HG03565 (cell line): ENCODE measurements around the gene KRT15.
"Not testable (repeated sequence)": the region's sequence is repeated elsewhere in the genome, so short reads cannot be mapped to it uniquely, and the experiment has no call there.

Experiments
- ATAC-seq: cut with Tn5 transposase; IDR thresholded peaks from one replicate; pipeline ENCODE4 v1.9.1; 2021; ENCODE audit warnings: mild to moderate bottlenecking, moderate library complexity; ENCODE audit not compliant: unreplicated experiment

KRT15 gene

GRCh38 chr17:41544935-41545334 lies 26.2 kb upstream of the KRT15 start:
- no peak for ATAC-seq

DNA sequence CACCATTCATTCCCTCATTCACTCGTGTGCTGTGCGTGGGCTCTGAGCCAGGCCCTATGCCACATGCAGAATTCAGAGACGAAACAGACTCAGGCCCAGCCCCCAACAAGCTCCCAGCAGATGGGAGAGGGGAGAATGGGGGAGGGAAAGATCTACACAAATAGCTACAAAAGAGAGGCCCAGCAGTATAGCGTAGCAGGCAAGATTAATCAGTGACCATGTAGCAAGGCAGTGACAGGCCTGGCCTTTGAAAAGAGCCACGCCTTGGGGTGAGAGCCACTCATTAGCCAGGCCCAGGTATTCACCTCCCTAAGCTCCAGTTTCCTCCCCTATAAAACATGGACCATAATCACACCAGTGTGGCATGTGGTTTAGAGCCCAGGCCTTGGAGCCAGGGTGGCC lies 25.8 kb upstream of the KRT15 start:
- ATAC-seq, result no peak

DNA sequence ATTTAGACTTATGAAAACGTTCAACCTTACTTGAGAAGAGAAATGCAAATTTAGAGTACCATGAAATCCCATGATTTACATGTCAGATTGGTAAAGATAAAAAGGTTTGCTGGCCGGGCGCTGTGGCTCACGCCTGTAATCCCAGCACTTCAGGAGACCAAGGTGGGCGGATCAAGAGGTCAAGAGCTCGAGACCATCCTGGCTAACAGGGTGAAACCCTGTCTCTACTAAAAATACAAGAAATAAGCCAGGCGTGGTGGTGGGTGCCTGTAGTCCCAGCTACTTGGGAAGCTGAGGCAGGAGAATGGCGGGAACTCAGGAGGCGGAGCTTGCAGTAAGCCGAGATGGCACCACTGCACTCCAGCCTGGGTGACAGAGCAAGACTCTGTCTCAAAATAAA lies 24.1 kb upstream of the KRT15 start:
- ATAC-seq, result not testable (repeated sequence)

DNA sequence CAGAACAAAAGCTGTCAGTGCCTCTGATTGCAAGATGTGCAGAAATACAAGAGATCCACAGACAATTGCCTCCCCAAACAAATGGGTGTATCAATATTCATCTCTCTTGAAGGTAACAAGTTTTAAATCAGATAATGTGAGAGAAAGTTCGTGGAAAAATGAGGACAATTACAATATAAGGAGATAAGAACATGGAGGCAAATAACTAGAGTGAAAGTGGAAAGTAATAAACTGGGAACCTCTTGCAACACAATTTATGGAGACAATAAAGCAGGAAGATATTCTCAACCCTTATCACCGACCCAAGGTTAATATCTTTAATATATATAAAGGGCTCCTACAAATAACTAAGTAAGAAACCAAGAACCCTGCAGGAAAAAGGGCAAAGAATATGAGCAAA lies 23.7 kb upstream of the KRT15 start:
- ATAC-seq, result no peak

GRCh38 chr17:41540921-41541625 lies 22.4 kb upstream of the KRT15 start:
- ATAC-seq, result no peak

- ATAC-seq, result no peak
Observed at GRCh38 chr17:41539979-41540701, 21.4 kb upstream of the KRT15 start.

DNA sequence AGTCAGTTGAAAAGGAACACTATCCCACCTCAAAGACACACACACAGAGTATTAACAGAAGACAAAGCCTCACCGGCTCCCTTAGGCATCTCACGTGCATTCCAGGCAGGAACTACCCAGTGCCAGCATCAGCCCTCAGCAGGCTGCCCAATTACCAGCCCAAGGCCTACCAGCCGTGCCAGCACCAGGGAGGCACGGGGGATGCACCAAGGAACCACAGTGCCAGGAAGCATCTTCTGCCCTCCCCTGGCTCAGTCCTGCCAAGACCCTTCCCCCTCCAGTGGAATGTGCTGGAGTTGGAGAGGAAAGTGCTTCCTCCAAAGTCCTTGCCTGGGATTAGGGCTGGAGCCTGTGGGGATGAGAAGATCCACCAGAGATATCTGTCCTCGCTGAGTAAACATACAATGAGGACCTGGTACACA lies 20.4 kb upstream of the KRT15 start:
- no peak for ATAC-seq

DNA sequence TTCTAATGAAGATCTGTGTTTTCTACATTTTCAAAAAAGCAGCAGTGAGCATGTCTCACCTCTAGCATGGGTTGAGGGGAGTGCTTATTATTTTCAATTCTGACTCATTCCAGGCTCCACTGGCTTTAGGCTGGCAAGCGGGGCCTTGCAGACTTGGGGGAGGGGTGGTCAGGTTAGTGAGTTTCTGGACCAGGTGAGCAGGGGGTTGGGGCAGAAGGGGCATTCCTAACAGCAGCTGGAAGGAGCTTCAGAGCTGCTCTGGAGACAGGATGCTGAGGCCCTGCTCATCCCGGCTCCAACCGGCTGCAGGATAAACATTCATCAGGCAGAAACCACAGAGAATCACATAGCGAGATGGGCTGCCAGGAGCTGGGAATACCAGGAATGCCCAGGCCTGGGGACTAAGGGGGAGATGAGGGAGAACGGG lies 19.9 kb upstream of the KRT15 start:
- no peak for ATAC-seq

- ATAC-seq, result no peak
Observed at GRCh38 chr17:41537990-41538389, 19.3 kb upstream of the KRT15 start.

DNA sequence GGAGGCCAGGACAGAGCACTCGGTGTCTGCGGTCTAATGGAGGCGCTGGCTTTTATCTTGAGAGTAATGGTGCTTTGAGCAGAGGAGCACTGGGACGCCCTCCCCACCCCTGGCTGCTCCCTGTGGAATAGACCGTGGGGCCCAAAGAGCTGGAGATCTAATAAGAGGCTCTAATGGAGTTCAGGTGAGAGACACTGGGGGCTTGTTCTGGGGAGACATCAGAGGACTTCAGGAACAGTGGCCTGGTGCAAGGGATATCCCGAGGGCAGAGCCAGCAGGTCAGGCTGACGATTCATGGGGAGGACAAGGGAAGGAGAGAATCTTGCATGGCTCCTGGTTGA lies 18.9 kb upstream of the KRT15 start:
- no peak for ATAC-seq

DNA sequence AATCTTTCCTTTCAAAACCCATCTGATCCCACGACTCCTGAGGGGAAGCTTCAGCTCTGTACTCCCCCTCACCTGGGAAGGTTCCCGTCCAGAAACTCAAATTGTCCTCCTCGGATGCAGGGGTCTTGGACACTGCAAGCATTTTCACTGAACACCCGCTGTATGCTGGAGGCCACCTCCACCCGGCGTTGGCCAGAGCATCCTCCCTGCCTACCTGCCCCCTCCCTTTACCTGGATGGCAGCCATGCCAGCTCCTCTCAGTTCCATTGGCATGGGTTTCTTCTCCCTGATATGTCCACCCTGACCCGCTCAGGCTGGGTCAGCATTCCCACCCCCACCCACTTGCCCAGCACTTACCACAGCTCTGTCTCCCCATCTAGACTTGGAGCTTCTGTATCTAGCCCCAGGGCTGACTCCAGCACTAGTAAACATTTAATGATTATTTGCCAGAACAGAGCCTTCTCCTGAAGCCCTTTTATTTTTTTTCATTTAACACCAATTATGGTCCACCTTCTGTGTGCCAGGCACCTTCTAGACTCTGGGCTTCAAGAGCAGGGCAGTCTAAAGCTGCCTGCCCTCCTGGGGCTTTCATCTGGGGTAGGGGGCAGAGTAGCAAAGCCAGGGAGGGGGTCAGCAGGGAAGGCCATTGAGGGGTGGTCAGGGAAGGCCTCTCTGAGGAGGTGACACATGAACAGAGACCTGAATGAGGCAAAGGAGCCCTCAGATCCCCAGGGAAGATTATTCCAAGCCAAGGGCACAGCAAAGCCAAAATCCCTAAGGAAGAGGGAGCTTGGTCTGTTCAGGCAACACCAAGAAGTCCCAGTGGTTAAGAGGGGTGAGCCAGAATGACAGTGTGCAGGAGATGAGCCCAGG lies 18.3 kb upstream of the KRT15 start:
- ATAC-seq, result no peak

DNA sequence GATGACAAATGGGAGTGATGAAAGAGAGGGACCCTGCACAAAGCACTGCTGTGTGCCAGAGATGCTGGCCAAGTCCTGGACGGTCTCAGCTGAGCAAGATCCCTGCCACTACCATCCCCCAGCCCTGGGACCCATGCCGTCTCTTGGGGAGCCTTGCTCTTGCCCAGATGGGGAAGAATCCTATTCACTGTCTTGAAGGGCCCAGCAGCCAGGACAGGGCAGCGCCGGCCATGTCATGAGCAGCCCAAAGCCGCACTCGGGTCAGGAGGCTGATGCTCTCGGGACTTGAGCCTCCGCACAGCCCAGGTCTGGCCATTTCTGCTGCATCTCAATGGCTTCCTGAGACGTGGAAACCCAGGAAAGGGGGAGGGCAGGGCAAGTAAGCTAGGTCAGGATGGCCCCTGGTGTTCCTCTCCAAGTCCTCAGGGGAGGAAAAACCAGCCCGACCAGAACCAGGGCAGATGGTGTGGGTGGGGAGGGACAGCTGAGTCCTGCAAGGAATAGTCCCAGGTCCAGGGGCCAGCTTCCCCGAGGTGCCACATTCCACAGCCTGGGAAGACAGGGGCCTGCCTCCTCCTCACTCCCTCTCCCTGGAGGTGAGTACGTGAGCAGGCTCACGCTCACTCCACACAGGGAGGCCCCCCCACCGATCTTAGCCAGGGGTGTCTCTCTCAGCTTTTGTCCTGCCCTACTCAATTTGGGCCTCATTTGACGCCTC lies 17.2 kb upstream of the KRT15 start:
- ATAC-seq, result no peak

GRCh38 chr17:41534899-41535546 lies 16.3 kb upstream of the KRT15 start:
- no peak for ATAC-seq

GRCh38 chr17:41533613-41534012 lies 14.9 kb upstream of the KRT15 start:
- no peak for ATAC-seq

DNA sequence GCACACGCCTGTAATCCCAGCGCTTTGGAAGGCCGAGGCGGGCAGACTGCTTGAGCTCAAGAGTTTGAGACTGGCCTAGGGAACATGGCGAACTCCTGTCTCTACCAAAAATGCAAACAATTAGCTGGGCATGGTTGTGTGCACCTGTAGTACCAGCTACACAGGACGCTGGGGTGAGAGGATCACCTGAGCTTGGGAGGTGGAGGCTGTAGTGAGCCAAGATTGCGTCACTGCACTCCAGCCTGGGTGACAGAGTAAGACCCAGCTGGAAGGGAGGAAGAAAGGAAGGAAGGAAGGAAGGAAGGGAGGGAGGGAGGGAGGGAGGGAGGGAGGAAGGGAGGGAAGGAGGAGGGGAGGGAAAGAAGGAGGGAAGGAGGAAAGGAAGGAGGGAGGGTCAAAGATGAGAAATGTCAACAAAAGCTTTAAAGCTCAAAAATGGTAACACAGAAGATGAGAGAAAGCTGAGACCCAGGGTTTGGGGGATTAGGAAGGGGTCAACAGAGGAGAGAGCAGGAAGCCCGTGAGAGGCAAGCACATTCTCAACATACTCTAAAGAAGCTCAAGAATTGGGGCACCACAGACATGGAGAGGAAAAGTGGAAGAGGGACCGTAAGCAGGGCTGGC lies 14.4 kb upstream of the KRT15 start:
- ATAC-seq, result no peak

- no peak for ATAC-seq
Observed at GRCh38 chr17:41531993-41532392, 13.3 kb upstream of the KRT15 start.

GRCh38 chr17:41530062-41531048 lies 11.7 kb upstream of the KRT15 start:
- ATAC-seq, result no peak

- no peak for ATAC-seq
Observed at GRCh38 chr17:41529491-41529915, 10.8 kb upstream of the KRT15 start.

GRCh38 chr17:41528959-41529353 lies 10.3 kb upstream of the KRT15 start:
- ATAC-seq, result no peak
